Lower leg skin (tissue), 3 donors: ENCODE data around the gene PLOD1.

Source experiments
- CTCF ChIP-seq, 3 donors: fragments of 450-650 bp; IDR thresholded peaks; one replicate each; pipeline ENCODE4 v1.5.1; 2016; ENCODE audit warnings: antibody characterized with exemption in 3 of 3, mild to moderate bottlenecking in 3 of 3, moderate library complexity in 2 of 3
- POLR2A ChIP-seq, 2 donors: fragments of 450-650 bp; IDR thresholded peaks; one replicate each; pipeline ENCODE4 v1.6.1; 2016 to 2017; ENCODE audit warnings: antibody characterized with exemption in 2 of 2, mild to moderate bottlenecking in 1 of 2, moderate library complexity in 1 of 2

- TF ChIP-seq CTCF (IDR thresholded peaks at IDR 0.05) (no peak), POLR2A (IDR thresholded peaks at IDR 0.05) (no peak)
Measured at GRCh38 chr1:12015499-12015898, 81.0 kb downstream of the PLOD1 start.
